GM18526 (cell line): ENCODE data around the gene CLDN3.

Source experiments
- POLR2A ChIP-seq: IDR thresholded peaks from 3 replicates; pipeline ENCODE4 v1.6.1; 2011; ENCODE audit not compliant: insufficient read length; ENCODE audit errors: extremely low read depth

CLDN3 gene, protein sequence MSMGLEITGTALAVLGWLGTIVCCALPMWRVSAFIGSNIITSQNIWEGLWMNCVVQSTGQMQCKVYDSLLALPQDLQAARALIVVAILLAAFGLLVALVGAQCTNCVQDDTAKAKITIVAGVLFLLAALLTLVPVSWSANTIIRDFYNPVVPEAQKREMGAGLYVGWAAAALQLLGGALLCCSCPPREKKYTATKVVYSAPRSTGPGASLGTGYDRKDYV

DNA sequence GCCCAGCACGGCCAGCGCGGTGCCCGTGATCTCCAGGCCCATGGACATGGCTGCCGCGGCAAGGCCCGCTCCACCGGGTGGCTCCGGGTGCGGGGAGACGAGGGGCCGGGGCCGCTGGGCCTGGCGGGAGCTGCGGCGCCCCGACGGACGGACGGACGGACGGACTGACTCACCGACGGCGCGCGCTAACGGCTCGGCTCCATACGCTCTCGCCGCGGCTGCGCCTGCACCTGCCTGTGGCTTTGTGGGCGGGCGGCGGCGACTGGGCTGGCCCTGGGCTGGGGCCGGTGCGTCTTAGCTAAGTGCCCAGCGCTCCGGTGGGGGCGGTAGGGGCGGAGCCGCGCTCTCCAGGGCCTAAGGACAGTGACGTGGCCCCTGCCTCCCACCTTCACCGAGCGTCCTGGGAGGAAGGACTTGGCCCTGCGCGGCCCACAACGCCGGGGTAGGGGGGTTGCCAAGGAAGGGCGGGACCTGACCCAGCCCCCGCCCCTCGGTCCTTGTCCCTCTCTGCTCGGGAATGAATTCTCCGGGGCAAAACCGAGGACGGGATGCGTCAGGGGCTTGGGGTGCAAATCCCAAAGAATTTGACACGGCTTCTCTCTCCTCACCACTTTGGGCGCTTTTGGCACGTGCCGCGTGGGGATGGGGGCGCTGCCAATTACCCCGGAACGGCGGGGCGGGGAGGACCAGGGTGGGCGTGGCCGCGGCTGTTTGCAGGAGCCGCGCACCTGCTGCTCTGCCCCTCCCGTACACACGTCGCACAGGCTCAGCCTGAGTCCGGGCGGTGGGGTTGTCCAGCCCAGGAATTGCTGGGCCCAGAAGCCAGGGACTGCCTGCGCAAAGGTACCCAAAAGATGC is at the start of gene CLDN3:
TSS of gene CLDN3 (minus strand) at position 269 of the 858 bp plus-strand sequence. CDS start at position 48, 221 bp downstream.
- TF ChIP-seq POLR2A, result no peak

DNA sequence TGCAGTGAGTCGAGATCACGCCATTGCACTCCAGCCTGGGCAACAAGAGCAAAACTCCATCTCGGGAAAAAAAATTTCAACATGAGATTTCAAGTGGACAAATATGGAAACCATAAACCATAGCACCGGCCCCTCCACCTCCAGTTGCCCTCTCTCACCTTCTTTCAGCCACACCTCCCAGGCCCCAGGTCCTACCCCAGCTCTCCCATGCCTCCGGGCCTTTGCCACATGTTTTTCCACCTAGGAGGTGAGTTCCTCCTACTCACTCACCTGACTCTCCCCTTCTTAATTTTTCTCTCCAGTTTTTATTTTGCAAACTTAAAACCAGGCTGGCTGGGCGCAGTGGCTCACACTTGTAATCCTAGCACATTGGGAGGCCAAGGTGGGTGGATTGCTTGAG is 47.1 kb upstream of the CLDN3 start:
- TF ChIP-seq POLR2A, result no peak

DNA sequence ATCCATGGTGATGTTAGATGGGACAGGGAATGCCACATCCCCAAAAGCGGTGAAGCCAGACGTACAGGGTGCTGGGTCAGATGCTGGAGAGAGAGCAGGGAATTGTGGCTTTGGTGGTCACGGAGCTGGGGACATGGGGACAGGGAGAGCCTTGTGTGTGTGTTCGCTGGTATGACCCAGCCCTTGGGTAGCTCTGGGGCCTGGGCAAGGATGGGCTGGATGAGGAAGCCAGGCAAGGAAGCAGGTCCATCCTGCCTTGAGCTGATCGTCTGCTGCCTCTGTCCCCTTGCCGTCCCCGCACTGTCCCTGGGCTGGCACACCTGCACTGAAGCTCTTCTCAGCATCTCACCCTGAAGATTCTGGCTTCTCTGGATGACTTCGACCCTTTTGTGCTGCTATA is 45.4 kb upstream of the CLDN3 start:
- TF ChIP-seq POLR2A, result no peak

DNA sequence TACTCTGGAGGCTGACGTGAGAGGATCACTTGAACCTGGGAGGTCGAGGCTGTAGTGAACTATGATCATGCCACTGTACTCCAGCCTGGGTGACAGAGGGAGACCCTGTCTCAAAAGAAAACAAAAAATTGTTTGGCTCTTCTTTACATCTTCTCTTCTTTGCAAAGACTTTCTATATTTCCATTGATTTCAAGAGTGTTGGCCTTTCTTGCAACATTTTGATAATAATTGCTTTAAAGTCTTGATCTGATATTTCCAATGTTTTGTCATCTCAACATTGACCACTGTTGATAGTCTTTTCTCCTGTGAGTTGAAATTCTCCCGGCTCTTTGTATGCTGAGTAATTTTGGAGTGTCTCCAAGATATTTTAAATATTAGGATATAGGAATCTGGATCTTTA is 42.9 kb upstream of the CLDN3 start:
- TF ChIP-seq POLR2A, result no peak

DNA sequence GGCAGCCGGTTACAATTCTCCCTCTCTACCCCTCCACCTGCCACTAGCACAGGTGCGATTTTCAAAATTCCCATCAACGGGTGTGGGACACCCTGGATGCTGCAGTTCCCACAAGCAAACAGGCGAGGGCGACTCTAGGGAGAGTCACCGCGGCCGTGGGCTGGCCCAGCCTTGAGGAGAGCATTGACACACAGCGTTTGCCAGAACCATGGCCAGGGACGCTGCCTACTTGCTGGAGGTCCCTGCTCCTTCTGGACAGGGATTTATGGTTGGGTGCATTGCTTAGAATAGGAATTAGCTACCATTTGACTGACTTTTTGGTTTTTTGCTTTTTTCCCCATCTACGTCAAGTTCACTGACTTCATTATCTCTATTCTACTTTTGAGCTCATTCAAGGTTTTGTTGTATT is 41.7 kb upstream of the CLDN3 start:
- no peak for TF ChIP-seq POLR2A

DNA sequence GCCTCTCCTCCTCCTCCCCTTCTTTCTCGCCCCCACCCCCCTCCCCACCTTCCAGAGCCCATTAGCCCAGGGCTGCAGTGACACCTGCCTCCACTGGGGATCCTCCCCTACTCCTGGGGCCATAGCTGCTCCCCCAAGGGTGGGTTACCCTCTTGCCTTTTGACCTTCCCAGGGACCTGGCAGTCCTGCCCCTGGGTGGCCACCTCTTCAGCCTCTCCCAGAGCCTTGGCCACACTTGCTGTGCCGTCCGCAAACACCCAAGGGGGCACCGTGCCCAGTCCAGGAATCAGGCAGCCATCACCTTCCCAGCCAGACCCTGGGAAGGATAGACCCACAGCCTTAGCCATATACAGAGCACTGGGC is 40.9 kb upstream of the CLDN3 start:
- TF ChIP-seq POLR2A, result no peak

DNA sequence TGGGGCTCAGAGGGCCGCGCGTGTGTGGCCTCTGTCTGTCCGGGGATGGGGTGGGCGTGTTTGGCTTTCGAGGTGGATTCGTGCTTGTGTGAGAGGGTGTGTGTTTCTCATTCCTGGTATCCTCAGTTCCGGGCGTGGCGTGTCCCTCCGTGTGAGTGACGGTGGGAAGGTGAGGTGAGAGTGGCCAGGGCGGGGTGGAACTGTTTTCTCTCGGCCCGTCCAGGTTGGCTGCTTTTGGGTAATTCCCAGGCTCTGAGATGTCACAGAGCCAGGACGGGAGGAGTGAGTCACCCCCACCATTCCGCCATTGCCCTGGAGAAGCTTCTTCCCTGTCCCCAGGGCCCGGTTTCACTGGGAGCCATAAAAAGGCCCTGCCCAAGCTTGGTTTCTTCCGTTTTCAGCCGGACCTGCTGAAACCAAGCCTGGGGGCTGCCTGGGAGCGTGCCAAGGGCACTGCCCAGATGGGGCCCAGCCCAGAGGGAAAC is 39.4 kb upstream of the CLDN3 start:
- TF ChIP-seq POLR2A, result no peak

DNA sequence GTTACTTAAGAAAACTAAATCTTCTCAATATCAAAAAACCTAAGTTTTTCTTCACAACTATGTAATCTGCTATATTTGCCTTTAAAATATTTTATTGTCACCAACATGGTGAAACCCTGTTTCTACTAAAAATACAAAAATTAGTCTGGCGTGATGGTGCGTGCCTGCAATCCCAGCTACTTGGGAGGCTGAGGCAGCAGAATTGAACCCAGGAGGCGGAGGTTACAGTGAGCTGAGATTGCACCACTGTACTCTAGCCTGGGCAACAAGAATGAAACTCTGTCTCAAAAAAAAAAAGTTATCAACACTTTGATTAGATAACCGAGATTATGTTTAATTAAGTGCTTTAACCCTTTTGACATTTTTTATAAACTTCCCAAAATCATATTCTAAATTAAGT is 32.4 kb upstream of the CLDN3 start:
- no peak for TF ChIP-seq POLR2A

DNA sequence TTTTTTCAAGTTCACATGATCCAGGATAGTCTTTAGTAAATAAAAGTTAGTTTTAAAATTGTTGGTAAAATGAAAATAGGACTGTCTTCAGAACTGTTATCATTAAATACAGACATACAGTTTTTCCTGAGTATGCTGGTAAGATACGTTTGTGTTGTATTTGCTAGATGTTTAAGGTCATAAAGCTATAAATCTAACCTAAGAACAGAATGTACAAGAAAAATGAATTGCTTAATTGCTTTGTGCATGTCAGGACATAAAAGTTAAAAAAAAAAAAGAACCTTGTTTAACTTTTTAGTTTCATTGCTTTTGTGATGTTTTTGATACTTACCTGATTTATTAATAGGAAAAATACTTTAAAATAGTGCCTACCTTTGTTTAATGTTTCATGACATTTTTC is 31.5 kb upstream of the CLDN3 start:
- no peak for TF ChIP-seq POLR2A

DNA sequence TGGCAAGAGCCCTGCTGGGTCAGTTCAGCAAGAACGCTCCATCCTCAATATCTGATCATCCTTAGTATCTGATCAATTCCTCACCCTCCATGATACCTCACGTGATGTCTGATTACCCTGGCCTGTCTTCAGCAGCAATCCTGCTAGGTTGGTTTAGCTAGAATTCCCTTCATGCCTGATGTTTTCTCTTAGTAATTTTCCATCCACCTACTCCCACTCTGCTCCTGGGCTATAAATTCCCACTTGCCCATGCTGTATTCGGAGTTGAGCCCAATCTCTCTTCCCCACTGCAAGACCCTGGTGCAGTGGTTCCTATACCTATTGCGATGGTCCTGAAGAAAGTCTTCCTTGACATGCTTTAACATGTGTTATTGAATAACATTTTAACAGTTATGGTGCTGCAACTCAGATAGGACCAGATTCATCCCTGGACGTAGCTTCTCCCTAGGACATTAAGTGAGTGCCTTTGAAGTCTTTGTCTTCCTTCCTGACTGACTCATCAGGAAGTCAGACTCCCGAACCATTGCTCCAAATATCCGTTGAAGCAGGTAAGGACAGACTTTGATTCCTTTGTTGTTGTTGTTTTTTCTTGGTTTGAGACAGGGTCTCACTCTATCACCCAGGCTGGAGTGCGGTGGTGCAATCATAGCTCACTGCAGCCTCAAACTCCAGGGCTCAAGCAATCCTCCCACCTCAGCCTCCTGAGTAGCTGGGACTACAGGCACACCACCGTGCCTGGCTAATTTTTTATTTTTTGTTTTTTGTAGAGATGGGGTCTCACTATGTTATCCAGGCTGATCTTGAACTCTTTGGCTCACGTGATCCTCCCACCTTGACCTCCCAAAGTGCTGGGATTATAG is 29.4 kb upstream of the CLDN3 start:
- no peak for TF ChIP-seq POLR2A

DNA sequence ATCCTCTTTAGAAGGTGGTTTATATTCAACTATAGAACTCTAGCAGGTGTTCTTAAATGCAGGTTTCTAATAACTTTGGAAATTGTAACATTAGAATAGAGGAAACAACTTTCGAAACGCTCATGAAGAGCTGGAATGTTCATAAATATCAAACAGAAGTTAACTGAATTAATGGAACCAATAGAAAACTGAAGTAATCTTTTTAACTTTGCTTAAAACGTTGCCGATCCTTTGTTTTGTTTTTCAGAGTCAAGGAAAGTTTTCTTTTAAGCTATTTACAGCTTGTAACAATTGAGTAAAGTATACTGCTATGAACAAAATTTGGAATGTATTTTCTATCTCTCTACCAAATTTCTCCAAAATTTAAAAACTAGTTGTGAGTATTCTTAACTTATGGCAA is 19.0 kb upstream of the CLDN3 start:
- TF ChIP-seq POLR2A, result no peak

DNA sequence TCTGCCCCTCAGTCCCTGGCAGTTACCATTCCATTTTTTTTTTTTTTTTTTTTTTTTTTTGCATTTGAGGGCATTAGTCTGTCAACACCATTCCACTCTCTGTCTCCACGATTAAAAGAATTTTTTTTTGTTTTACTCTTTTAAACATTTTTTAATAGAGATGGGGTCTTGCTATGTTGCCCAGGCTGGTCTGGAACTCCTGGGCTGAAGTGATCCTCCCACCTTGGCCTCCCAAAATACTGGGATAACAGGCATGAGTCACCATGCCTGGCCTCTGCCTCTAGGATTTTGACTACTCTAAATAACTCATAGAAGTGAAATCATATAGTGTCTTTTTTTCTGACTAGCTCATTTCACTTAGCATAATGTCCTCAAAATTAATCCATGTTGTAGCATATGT is 16.5 kb upstream of the CLDN3 start:
- TF ChIP-seq POLR2A, result no peak

DNA sequence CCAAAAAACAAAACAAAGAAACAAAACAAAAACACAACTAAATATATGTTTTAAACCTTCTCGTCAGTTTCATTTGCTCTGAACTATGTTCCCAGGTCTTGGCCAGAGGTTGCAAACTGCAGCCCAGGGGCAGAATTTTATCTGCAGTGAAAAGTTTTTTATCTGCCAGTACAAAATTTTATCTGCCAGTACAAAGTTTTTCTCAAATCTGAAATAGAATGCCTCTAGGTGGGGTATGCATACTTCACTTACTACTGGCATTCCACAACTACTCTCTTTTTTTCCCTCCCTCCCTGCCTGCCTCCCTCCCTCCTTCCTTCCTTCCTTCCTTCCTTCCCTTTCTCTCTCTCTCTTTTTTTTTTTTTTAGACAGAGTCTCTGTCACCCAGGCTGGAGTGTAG is 9.4 kb upstream of the CLDN3 start:
- no peak for TF ChIP-seq POLR2A

DNA sequence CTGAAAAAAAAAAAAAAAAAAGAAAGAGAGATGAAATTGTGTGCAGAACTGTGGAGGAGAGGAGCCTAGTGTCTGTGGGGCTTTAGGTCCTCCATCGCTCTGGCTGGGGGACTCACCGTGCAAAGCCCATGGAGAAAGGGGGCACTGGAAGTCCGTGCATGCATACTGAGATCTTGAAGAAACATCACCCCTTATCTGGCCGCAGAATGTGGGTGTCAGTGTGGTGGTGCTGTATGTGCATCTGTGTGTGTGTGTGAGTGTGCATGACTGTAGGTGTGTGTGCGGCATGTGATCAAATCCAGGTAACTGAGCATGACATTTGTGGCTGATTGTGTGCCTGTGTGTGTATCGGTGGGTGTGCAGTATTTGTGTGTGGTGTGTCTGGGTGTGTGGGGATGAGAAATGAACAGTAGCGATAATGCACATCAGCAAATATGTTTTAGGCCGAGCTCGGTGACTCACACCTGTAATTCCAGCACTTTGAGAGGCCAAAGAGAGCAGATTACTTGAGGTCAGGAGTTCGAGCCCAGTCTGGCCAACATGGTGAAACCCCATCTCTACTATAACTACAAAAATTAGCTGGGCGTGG is 8.8 kb upstream of the CLDN3 start:
- no peak for TF ChIP-seq POLR2A

DNA sequence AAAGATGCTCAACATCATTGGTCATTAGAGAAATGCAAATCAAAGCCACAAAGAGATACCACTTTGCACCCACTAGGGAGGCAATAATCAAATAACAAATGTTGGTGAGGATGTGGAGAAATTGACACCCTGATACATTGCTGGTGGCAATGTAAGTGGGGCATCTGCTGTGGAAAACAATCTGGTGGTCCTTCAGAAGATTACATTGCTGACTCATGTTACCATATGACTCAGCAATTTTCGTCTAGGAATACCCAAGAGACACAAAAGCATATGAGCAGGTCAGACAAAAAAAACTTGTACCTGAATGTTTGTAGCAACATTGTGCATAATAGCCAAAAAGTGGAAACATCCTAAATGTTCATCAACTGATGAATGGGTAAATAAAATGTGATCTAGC is 4.9 kb upstream of the CLDN3 start:
- no peak for TF ChIP-seq POLR2A
